Lung (tissue), 12 donors: ENCODE data around the gene ATXN1. TPM values are rescaled to one million over a fixed set of nuclear protein-coding genes. Genes with fewer than 3 reads are reported as not detected.

ENCODE experiments used
- ATAC-seq: fragments of 200-7000 bp; cut with Tn5 transposase; one replicate; pipeline ENCODE4 v1.9.1; 2020; ENCODE audit warnings: moderate number of reproducible peaks; ENCODE audit not compliant: insufficient read depth, low FRiP score
- DNase-seq, 3 donors: peaks; one replicate each; pipeline ENCODE4 v3.0.0-alpha.2; 2013 to 2017
- H3K27ac ChIP-seq, 2 donors: one replicate each; pipeline ENCODE4 v1.5.1; 2013; ENCODE audit warnings: mild to moderate bottlenecking in 2 of 2, moderate library complexity in 2 of 2, control low read depth in 1 of 2, inconsistent platforms in 1 of 2, low read depth in 1 of 2, low read length in 1 of 2
- H3K27me3 ChIP-seq, 3 donors: one replicate each; pipeline ENCODE4 v1.5.1; 2013; ENCODE audit warnings: low read length in 2 of 3; ENCODE audit not compliant: control insufficient read depth in 3 of 3, insufficient read depth in 3 of 3
- H3K36me3 ChIP-seq, 4 donors: one replicate each; pipeline ENCODE4 v1.5.1; 2013; ENCODE audit warnings: low read length in 4 of 4, mild to moderate bottlenecking in 1 of 4, moderate library complexity in 1 of 4; ENCODE audit not compliant: control insufficient read depth in 4 of 4, insufficient read depth in 4 of 4
- H3K4me1 ChIP-seq, 5 donors: one replicate each; pipeline ENCODE4 v1.5.1; 2013; ENCODE audit warnings: low read length in 5 of 5, mild to moderate bottlenecking in 2 of 5, moderate library complexity in 1 of 5; ENCODE audit not compliant: control insufficient read depth in 5 of 5, insufficient read depth in 5 of 5
- H3K4me3 ChIP-seq: one replicate; pipeline ENCODE4 v1.5.1; 2013; ENCODE audit warnings: mild to moderate bottlenecking, control low read depth, moderate library complexity
- H3K9ac ChIP-seq, 2 donors: one replicate each; pipeline ENCODE4 v1.5.1; 2013; ENCODE audit warnings: low read length in 2 of 2, control low read depth in 1 of 2; ENCODE audit not compliant: insufficient read depth in 1 of 2
- H3K9me3 ChIP-seq, 4 donors: one replicate each; pipeline ENCODE4 v1.5.1; 2013; ENCODE audit warnings: low read length in 3 of 4, mild to moderate bottlenecking in 1 of 4, moderate library complexity in 1 of 4; ENCODE audit not compliant: control insufficient read depth in 4 of 4, insufficient read depth in 3 of 4
- WGBS, 2 donors: extraction: QIAGEN DNeasy Blood & Tissue Kit; methylation state at CpG; one replicate each; pipeline ENCODE4 v1.1.7; 2013; 5-methylcytosine and 5-hydroxymethylcytosine counted together
- polyA plus RNA-seq, 2 donors: library from polyadenylated mRNA; stranded (reverse); fragments of 200-250 nt; gene quantifications; one replicate each; pipeline ENCODE4 v1.2.1, GENCODE V29; 2013
- total RNA-seq, 2 donors: library from RNA; depleted of rRNA in 1 of 2; stranded (reverse); fragments of >200 nt in 1 of 2; gene quantifications; one replicate each; pipeline ENCODE4 v1.2.1, GENCODE V29; 2014 to 2021
- TF ChIP-seq, protein P1 (sequence below): IDR thresholded peaks from 2 replicates; pipeline ENCODE4 v1.5.1; 2012; ENCODE audit warnings: mild to moderate bottlenecking; ENCODE audit errors: control extremely low read depth, extremely low read depth
- donor health status: control.
- donor health status: control.
- donor health status: Bipolar disorder and iron deficiency.
- donor health status: healthy.
- donor health status: DM: yes; HTN: yes; CAD: no.

The ATXN1 gene
- total and polyA plus RNA-seq, 4 donors = 9.7 to 108 (median 34.9) TPM

DNA sequence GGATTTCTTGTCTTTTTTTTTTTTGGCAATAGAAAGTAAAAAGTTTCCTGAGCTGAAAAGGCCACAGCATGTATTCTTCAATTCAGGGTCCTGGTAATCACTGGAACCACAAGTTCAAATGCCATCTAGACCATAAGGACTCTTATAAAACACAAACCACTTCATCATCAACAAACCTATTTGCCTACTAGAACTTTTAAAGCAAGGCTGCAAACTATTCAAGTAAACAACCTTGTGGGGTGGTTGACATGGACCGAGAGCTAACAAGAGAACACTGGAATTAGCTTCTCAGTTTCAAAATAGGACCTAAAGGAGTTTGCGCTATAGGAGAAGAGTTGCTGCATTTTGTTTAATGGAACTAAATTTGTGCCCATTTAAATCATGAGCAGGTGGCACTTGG, 215.9 kb downstream of the ATXN1 start:
- Histone ChIP-seq H3K4me3 (no peak overlapping the region), H3K4me1 (peaks cover 2 to 13% (median 7%) of the 10 kb centered on the region in 5 donors), H3K36me3 (peaks cover 0 to 4% (median under 1%) of the 10 kb centered on the region in 4 donors), H3K27ac (no peak overlapping the region), H3K27me3 (no peaks in the 10 kb centered on the region), H3K9ac (no peak overlapping the region), H3K9me3 (no peaks in the 10 kb centered on the region)
- DNase-seq (no peak), ATAC-seq (no peak)
- TF ChIP-seq, protein P1, sequence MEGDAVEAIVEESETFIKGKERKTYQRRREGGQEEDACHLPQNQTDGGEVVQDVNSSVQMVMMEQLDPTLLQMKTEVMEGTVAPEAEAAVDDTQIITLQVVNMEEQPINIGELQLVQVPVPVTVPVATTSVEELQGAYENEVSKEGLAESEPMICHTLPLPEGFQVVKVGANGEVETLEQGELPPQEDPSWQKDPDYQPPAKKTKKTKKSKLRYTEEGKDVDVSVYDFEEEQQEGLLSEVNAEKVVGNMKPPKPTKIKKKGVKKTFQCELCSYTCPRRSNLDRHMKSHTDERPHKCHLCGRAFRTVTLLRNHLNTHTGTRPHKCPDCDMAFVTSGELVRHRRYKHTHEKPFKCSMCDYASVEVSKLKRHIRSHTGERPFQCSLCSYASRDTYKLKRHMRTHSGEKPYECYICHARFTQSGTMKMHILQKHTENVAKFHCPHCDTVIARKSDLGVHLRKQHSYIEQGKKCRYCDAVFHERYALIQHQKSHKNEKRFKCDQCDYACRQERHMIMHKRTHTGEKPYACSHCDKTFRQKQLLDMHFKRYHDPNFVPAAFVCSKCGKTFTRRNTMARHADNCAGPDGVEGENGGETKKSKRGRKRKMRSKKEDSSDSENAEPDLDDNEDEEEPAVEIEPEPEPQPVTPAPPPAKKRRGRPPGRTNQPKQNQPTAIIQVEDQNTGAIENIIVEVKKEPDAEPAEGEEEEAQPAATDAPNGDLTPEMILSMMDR = no peak
- 75 to 94% methylated on average over 2 of the region's 2 CpGs for WGBS, 2 donors

DNA sequence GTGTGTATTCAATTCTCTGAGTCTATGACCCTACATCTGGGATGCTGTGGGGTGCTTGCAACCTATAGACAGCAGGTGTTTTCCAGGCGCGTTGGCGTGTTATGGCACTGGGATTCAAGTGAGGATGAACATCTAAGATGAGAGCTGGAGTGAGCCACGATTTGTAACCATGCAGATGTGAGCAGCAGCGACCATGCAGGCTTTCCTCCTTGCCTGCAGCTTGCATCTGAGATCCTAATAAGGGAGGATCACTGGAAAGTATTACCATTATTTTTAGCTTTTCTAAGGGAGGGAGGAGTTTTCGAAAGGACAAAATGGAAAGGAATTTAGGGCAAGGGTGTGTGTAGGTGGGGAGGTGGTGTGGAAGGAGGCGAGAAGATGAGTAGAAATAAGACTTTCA, 216.7 kb downstream of the ATXN1 start:
- WGBS, 2 donors = 90 to 94% methylated on average over 7 of the region's 7 CpGs
- no peak overlapping the region for H3K9ac ChIP-seq
- H3K27ac ChIP-seq = peak overlapping the region; percentile 66 to 76

DNA sequence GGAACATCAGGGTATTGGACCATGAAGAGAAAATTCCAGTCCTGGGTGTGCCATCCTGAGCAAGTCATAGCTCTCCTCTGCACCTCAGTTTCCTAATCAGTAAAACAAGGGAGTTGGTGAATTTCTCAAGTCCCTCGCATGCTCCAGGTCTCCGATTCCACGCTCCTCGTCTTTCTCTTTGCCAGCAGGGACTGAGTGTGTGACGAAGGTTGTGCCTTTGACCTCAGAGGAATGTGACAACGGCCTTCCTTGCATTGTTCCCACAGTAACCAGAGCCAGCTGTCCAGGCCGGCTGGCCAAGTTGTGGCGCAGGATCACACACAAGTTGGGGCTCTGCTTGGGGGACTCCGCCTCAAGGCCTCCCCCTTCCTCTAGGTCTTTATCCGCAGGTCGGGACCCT, 217.3 kb downstream of the ATXN1 start:
- ATAC-seq = no peak
- peak overlapping the region; percentile 66 to 76 for H3K27ac ChIP-seq
- no peak overlapping the region for H3K9ac ChIP-seq
- TF ChIP-seq, protein P1 = no peak
- H3K27me3 ChIP-seq = no peaks in the 10 kb centered on the region
- DNase-seq = peak; percentile 70 to 78 (median 74)
- WGBS, 2 donors = 57 to 69% methylated on average over 11 of the region's 11 CpGs
- H3K9me3 ChIP-seq = no peaks in the 10 kb centered on the region
- peaks cover 0 to 4% (median under 1%) of the 10 kb centered on the region in 4 donors for H3K36me3 ChIP-seq
- H3K4me1 ChIP-seq = peaks cover 2 to 18% (median 7%) of the 10 kb centered on the region in 5 donors
- no peak overlapping the region for H3K4me3 ChIP-seq

More for the DNA sequence above, 216.7 kb downstream of the ATXN1 start:
- TF ChIP-seq, protein P1 = no peak
- H3K4me3 ChIP-seq = no peak overlapping the region
- H3K27me3 ChIP-seq = no peaks in the 10 kb centered on the region
- peaks cover 0 to 4% (median under 1%) of the 10 kb centered on the region in 4 donors for H3K36me3 ChIP-seq
- no peak for DNase-seq
- H3K4me1 ChIP-seq = peaks cover 2 to 13% (median 7%) of the 10 kb centered on the region in 5 donors
- H3K9me3 ChIP-seq = no peaks in the 10 kb centered on the region
- ATAC-seq = no peak

DNA sequence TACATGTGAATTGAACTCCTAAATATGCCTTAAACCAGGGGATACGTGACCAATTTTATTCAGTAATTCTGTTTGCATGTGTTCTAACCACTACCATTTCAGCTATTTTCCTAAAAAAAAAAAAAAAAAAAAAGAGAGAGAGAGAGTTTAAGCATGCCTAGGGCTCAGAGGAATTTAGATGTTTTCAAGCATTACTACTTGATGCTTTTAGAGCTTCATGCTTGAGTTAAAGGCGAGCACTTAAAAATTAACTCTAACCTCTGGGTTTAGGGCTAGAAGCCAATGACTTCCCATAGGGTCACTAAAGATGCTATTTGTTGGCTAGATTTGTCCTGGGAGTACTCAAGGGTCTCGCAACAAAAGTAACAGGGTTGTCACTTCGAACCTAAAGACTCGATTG, 217.7 kb downstream of the ATXN1 start:
- H3K9ac ChIP-seq = no peak overlapping the region
- ATAC-seq = no peak
- H3K27me3 ChIP-seq = no peaks in the 10 kb centered on the region

More for the DNA sequence above, 217.7 kb downstream of the ATXN1 start:
- WGBS, 2 donors = 82 to 92% methylated on average over 5 of the region's 5 CpGs
- Histone ChIP-seq H3K4me3 (no peak overlapping the region), H3K9me3 (no peaks in the 10 kb centered on the region), H3K36me3 (peaks cover 0 to 4% (median under 1%) of the 10 kb centered on the region in 4 donors), H3K4me1 (peaks cover 2 to 19% (median 7%) of the 10 kb centered on the region in 5 donors), H3K27ac (peak overlapping the region in 1 of 2 donors; percentile 66)
- DNase-seq = no peak
- TF ChIP-seq, protein P1 = no peak
